NCI-H1048 (cell line): ENCODE results near the gene USP2.

ENCODE experiments used
- DNase-seq: peaks from one replicate; lab custom pipeline; 2025; lab: John Stamatoyannopoulos, UW

Gene USP2

GRCh38 chr11:119381181-119381988 is at the start of gene USP2:
TSS of gene USP2 (minus strand) at chr11:119381690. CDS start at chr11:119373480, 8,210 bp downstream.
- DNase-seq = peak; percentile 86

- DNase-seq = no peak
Observed at GRCh38 chr11:119427279-119427678, 45.8 kb upstream of the USP2 start.

GRCh38 chr11:119426142-119426541 is 44.7 kb upstream of the USP2 start:
- no peak for DNase-seq

- DNase-seq = no peak
Observed at GRCh38 chr11:119424775-119425174, 43.3 kb upstream of the USP2 start.

GRCh38 chr11:119424276-119424675 is 42.8 kb upstream of the USP2 start:
- DNase-seq = no peak

- no peak for DNase-seq
Observed at GRCh38 chr11:119423509-119424254, 42.2 kb upstream of the USP2 start.

- DNase-seq = no peak
Observed at GRCh38 chr11:119422809-119423508, 41.5 kb upstream of the USP2 start, which contains the start of gene THY1. TSS of gene THY1 (minus strand) at chr11:119423172. CDS start at chr11:119420905, 2,267 bp downstream.

GRCh38 chr11:119421941-119422808 is 40.7 kb upstream of the USP2 start:
- DNase-seq = no peak

GRCh38 chr11:119421351-119421750 is 39.9 kb upstream of the USP2 start:
- no peak for DNase-seq

- DNase-seq = no peak
Observed at GRCh38 chr11:119420631-119421030, 39.1 kb upstream of the USP2 start.

GRCh38 chr11:119419834-119420492 is 38.5 kb upstream of the USP2 start:
- no peak for DNase-seq

GRCh38 chr11:119419246-119419645 is 37.8 kb upstream of the USP2 start:
- DNase-seq = no peak

- DNase-seq = no peak
Observed at GRCh38 chr11:119418759-119419158, 37.3 kb upstream of the USP2 start.

- no peak for DNase-seq
Observed at GRCh38 chr11:119417726-119418540, 36.4 kb upstream of the USP2 start.

- no peak for DNase-seq
Observed at GRCh38 chr11:119416606-119417580, 35.4 kb upstream of the USP2 start.

- DNase-seq = no peak
Observed at GRCh38 chr11:119415966-119416365, 34.5 kb upstream of the USP2 start.

- DNase-seq = no peak
Observed at GRCh38 chr11:119415517-119415916, 34.0 kb upstream of the USP2 start.

GRCh38 chr11:119414734-119415133 is 33.2 kb upstream of the USP2 start:
- no peak for DNase-seq

- no peak for DNase-seq
Observed at GRCh38 chr11:119414321-119414720, 32.8 kb upstream of the USP2 start.
